B cell (primary cell): Measurements from ENCODE around the gene NPAS1.

ENCODE experiments used
- CTCF ChIP-seq: fragments of 200-600 bp; IDR thresholded peaks from one replicate; pipeline ENCODE4 v1.8.0; 2022; ENCODE audit warnings: antibody characterized with exemption, mild to moderate bottlenecking
- EZH2 ChIP-seq: IDR thresholded peaks from 2 replicates; pipeline ENCODE4 v1.6.1; 2012; ENCODE audit warnings: borderline replicate concordance, low read depth, mild to moderate bottlenecking, moderate library complexity, low read length; ENCODE audit not compliant: insufficient read depth, poor library complexity, severe bottlenecking

DNA sequence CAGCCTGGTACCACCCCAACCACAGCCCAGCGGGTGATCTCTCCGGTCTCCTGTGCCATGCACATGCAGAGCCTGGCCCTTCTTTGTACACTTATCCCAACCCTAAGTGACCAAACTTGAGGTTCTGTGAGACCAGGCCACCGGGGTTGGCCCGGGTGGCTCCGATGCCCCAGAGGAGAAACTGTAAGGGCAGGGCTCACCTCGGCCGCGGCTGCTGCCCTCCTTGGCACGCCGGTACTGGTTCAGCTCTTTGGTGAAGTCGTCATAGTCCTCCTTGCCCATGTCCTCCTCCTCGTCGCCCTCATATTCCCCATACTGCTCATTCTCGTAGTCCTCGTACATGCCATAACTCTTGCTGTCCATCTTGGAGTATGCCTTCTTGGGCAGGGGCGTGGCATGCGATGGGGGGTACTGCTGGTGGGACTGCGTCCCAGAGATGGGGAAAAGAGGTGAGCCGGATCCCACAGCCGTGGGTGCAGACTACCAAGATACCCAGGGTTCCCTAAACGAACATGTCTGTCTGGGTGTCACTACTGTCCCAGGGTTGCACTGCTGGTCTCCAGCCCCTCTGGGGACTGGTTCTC lies 70.2 kb downstream of the NPAS1 start:
- TF ChIP-seq EZH2 (no peak), CTCF (no peak)
